IMR-90 (cell line): ENCODE data around the gene FMN1.

Experiments
- CHD1 ChIP-seq: IDR thresholded peaks from 2 replicates; pipeline ENCODE4 v1.6.1; 2012; ENCODE audit warnings: low read depth, low read length, improper control_type of control experiment
- MAFK ChIP-seq: IDR thresholded peaks from 2 replicates; pipeline ENCODE4 v1.6.1; 2012; ENCODE audit warnings: low read depth, low read length, improper control_type of control experiment
- MAZ ChIP-seq: IDR thresholded peaks from 2 replicates; pipeline ENCODE4 v1.6.1; 2012; ENCODE audit warnings: low read depth, mild to moderate bottlenecking, low read length, improper control_type of control experiment, moderate library complexity, borderline replicate concordance
- MXI1 ChIP-seq: IDR thresholded peaks from 2 replicates; pipeline ENCODE4 v1.6.1; 2012; ENCODE audit warnings: low read depth, mild to moderate bottlenecking, low read length, moderate library complexity, borderline replicate concordance
- POLR2A ChIP-seq: IDR thresholded peaks from 2 replicates; pipeline ENCODE4 v1.6.1; 2012; ENCODE audit warnings: mild to moderate bottlenecking, low read depth, low read length

DNA sequence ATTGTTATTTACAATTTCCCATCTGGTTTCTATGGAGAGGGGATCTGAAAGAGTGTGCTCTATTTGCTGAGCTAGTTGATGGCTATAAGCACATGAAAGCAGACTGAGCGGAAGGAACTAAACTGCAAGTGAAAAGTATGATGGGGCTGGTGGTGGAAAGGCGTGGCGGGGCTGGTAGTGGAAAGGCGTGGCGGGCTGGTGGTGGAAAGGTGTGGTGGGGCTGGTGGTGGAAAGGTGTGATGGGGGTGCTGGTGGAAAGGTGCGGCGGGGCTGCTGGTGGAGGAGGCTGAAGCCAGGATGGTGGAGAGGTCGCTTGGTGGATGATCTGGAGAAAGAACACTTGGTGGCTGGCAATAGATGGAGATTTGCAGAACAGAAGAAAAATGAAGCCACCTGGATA lies 136.7 kb downstream of the FMN1 start:
- TF ChIP-seq MAFK (no peak), MAZ (no peak), CHD1 (no peak), POLR2A (no peak), MXI1 (no peak)
